Vagina (tissue), 2 donors: ENCODE results near the gene HOXB4.
A peak's percentile ranks its signal among the peaks of the same experiment; 100 is the strongest.

Experiments used
- POLR2A ChIP-seq, 2 donors: fragments of 450-650 bp; IDR thresholded peaks; one replicate each; pipeline ENCODE4 v1.6.1; 2017; ENCODE audit warnings: antibody characterized with exemption in 2 of 2, mild to moderate bottlenecking in 2 of 2, moderate library complexity in 2 of 2
- POLR2AphosphoS5 ChIP-seq, 2 donors: sonication (generic); formaldehyde crosslinking; IDR thresholded peaks; one replicate each; pipeline ENCODE4 v1.9.0; 2017; ENCODE audit warnings: antibody characterized with exemption in 2 of 2, mild to moderate bottlenecking in 2 of 2, low read depth in 1 of 2; ENCODE audit not compliant: insufficient read depth in 1 of 2
- TF ChIP-seq, protein P1 (sequence below), 3 experiments: fragments of 450-650 bp in 2 of 3; fragments of 200-600 bp in 1 of 3; sonication (generic) in 1 of 3; IDR thresholded peaks; one replicate each; pipeline ENCODE4 v1.5.1; 2017 to 2019; ENCODE audit warnings: antibody characterized with exemption in 3 of 3, mild to moderate bottlenecking in 2 of 3, moderate library complexity in 2 of 3

DNA sequence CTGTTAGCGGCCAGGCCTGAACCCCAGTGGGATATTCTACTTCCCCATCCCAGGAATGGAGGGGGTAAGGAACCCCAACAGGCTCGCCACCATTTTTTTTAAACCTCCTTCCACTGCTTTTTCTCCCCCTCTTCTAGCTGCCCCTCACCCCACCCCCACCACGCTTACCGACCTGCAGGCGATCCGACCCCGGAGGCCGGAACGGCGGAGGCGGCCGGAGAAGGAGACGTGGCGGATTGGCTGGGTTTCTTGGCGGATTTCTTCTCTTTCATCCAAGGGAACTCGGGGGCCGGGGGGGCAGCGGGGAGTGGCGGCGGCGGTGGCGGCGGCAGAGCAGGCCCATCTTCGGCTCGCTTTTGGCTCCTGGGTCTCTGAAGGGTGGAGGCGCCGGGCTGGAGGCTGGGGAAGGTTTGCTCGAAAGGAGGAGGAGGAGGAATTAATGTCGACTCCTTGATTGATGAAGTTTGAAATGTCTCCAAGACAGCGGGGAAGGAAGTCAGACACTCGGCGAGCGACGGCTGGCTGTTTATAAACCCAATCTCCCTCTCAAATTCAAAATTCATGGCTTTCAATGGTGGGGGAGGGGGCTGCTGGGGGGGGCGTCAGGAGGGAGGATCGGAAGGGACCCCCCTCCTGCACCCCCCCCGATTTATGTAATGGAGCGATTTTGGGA, 33.7 kb downstream of the HOXB4 start:
- TF ChIP-seq, protein P1, sequence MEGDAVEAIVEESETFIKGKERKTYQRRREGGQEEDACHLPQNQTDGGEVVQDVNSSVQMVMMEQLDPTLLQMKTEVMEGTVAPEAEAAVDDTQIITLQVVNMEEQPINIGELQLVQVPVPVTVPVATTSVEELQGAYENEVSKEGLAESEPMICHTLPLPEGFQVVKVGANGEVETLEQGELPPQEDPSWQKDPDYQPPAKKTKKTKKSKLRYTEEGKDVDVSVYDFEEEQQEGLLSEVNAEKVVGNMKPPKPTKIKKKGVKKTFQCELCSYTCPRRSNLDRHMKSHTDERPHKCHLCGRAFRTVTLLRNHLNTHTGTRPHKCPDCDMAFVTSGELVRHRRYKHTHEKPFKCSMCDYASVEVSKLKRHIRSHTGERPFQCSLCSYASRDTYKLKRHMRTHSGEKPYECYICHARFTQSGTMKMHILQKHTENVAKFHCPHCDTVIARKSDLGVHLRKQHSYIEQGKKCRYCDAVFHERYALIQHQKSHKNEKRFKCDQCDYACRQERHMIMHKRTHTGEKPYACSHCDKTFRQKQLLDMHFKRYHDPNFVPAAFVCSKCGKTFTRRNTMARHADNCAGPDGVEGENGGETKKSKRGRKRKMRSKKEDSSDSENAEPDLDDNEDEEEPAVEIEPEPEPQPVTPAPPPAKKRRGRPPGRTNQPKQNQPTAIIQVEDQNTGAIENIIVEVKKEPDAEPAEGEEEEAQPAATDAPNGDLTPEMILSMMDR (IDR thresholded peaks at IDR 0.05): no peak
- peak in 1 of 2 donors; percentile 5 for TF ChIP-seq POLR2A (IDR thresholded peaks at IDR 0.05)
- peak in 1 of 2 donors; percentile 69 for TF ChIP-seq POLR2AphosphoS5 (IDR thresholded peaks at IDR 0.05; ENCODE audit: insufficient read depth in 1 of 2, low read depth in 1 of 2)
